ENCODE results near the gene DNAJB6.

DNA sequence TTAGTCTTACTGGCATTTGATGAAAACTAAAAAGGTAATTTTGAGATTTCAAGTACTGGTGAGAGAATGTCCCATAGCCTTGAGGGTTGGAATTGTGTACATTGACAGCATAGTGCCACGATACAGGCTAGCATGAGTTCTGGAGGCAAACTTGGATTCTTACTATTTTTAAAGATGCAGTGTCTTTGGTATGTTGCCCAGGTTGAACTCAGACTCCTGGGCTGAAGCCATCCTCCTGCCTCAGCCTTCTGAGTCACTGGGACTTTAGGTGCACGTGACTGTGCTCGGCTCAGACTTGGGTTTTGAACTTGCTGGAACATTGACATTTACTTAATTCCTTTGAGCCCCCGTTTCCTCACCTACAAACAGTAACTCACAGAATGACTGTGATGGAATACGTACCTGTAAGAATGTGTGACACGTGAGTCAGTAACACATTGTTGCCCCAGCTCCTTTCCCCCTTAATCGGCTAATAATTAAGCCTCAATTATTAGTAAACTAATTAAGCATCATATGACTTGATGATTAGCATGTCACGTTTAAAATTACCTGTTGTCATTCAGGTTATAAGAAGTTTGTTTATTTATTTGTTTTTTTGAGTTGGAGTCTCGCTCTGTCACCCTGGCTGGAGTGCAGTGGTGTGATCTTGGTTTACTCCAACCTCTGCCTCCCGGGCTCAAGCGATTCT lies 10.6 kb downstream of the DNAJB6 start:
- TF ChIP-seq EZH2phosphoT487 (IDR thresholded peaks at IDR 0.05; ENCODE audit: low read depth) = no peak
- TF ChIP-seq, protein P1, sequence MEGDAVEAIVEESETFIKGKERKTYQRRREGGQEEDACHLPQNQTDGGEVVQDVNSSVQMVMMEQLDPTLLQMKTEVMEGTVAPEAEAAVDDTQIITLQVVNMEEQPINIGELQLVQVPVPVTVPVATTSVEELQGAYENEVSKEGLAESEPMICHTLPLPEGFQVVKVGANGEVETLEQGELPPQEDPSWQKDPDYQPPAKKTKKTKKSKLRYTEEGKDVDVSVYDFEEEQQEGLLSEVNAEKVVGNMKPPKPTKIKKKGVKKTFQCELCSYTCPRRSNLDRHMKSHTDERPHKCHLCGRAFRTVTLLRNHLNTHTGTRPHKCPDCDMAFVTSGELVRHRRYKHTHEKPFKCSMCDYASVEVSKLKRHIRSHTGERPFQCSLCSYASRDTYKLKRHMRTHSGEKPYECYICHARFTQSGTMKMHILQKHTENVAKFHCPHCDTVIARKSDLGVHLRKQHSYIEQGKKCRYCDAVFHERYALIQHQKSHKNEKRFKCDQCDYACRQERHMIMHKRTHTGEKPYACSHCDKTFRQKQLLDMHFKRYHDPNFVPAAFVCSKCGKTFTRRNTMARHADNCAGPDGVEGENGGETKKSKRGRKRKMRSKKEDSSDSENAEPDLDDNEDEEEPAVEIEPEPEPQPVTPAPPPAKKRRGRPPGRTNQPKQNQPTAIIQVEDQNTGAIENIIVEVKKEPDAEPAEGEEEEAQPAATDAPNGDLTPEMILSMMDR (IDR thresholded peaks at IDR 0.05; ENCODE audit: low read depth, low read length) = no peak
